NCI-H82 (cell line): ENCODE data around the gene SMC4.
"Not testable (repeated sequence)": the region's sequence is repeated elsewhere in the genome, so short reads cannot be mapped to it uniquely, and the experiment has no call there.

ENCODE experiments used
- DNase-seq: peaks from one replicate; lab custom pipeline; 2025; lab: John Stamatoyannopoulos, UW

The SMC4 gene

DNA sequence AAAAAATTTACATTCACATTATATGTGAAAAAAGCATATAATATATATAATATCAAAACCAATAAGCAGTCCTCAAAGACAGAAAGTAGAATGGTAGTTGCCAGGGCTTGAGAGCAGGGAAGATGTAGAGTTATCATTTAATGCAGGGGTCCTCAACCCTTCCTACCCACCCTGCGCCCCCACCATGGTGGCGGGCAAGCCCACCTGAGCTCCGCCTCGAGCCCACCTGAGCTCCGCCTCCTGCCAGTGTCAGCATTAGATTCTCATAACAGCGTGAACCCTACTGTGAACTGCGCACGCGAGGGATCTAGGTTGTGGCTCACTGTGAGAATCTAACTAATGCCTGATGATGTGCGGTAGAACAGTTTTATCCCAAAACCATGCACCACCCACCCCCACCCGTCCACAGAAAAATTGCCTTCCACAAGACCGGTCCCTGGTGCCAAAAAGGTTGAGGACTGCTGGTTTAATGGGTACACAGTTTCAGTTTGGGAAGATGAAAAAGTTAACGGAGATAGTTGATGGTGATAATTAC lies 47.1 kb downstream of the SMC4 start:
- no peak for DNase-seq

GRCh38 chr3:160447544-160447943 lies 48.1 kb downstream of the SMC4 start:
- no peak for DNase-seq

- DNase-seq: no peak
Measured at GRCh38 chr3:160448845-160449635, 49.6 kb downstream of the SMC4 start.

GRCh38 chr3:160449636-160450598 lies 50.5 kb downstream of the SMC4 start, which contains the start of gene TRIM59:
Gene TRIM59 (minus strand): TSS chr3:160449786. CDS start chr3:160439183, 10,603 bp downstream.
- DNase-seq: no peak

GRCh38 chr3:160450846-160451245 lies 51.4 kb downstream of the SMC4 start:
- DNase-seq: no peak

- DNase-seq: no peak
Measured at GRCh38 chr3:160451602-160452001, 52.2 kb downstream of the SMC4 start.

GRCh38 chr3:160452251-160452650 lies 52.8 kb downstream of the SMC4 start:
- DNase-seq: not testable (repeated sequence)

DNA sequence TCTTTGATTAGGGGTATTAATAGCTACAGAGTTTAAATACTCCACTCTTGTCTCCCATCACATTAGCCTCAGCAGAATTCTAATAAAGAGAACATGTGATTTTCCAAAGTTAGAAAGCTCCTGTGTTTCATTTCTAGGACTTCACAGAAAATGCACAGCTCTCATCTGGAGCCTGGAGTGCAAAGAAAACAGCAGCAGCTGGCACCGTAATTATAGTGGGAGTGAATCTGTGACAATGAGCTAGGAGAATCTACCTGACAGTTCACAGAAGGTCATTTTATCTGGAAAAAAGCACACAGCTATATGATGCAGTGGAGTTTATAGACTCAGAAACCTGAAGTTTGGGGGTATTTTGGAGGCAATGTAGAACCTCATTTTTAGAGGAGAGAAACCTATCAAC lies 55.5 kb downstream of the SMC4 start:
- peak; percentile 90 for DNase-seq

DNA sequence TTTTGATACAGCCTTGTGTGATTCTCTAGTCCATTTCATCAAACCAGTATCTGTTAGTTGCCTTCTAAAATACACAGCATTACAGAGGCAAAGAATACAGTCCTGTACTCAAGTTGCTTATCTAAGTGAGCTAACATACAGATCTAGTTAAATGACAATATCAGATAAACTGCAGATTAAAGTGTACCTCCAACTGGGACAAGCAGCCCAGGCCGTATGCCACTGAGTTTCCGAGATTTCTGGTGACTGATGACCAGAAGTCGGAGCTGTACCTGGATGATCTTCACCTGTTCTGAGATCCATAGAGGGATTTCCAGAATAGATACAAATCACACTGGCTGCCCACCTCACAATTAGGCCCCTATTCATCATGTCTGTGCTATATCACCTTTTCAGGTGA lies 56.4 kb downstream of the SMC4 start:
- peak; percentile 71 for DNase-seq

- DNase-seq: peak; percentile 98
Measured at GRCh38 chr3:160458151-160458550, 58.7 kb downstream of the SMC4 start.

DNA sequence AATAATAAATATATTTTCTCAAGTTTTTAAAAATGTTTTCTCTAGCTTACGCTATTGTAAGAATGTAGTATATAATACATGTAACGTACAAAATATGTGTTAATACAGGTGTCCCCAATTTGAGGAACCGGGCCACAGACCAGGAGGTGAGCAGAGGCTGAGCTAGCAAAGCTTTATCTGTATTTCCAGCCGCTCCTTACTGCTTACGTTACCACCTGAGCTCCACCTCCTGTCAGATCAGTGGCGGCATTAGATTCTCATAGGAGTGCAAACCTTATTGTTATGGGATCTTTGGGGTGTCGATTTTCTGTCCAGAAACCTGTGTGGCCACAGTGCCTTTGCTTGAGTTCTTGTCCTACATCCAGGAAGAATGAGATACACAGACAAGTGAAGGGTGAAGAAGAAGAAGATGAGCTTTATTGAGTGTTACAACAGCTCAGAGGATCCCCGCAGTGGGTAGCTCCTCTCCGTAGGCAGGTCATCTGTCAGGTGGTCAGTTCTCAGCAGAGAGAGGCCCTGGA lies 60.1 kb downstream of the SMC4 start:
- DNase-seq: no peak

- DNase-seq: no peak
Measured at GRCh38 chr3:160460033-160460432, 60.6 kb downstream of the SMC4 start.

DNA sequence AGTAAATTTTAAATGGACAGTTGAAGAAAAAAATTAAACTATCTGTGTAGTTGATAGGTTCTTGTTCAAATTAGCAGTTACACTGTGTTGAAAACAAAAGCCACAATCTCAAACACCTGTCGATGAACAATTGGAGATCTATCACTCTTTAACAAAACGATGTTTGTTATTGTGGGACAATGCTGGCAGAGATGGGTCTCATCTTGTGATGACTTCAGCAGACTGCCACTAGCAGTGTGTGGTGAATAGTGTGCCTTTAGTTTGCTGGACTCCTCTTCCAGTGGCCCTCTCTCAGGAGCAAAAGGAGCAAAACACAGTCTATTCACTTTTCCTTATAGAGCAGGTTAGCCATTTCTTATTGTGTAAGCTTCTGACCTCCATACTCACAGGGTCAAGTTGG lies 64.9 kb downstream of the SMC4 start:
- DNase-seq: no peak

GRCh38 chr3:160464971-160465370 lies 65.5 kb downstream of the SMC4 start:
- no peak for DNase-seq

DNA sequence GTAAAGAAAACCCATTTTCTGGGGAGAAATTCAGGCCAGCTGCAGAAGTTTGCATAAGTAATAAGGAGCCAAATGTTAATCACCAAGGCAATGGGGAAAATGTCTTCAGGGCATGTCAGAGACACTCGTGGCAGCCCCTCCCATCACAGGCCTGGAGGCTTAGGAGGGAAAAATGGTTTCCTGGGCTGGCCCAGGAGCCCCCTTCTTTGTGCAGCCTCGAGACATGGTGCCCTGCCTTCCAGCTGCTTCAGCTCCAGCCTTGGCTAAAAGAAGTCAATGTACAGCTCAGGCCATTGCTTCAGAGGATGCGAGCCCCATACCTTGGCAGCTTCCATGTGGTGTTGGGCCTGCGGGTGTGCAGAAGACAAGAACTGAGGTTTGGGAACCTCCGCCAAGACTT lies 70.7 kb downstream of the SMC4 start:
- no peak for DNase-seq

- no peak for DNase-seq
Measured at GRCh38 chr3:160471892-160472291, 72.4 kb downstream of the SMC4 start.

DNA sequence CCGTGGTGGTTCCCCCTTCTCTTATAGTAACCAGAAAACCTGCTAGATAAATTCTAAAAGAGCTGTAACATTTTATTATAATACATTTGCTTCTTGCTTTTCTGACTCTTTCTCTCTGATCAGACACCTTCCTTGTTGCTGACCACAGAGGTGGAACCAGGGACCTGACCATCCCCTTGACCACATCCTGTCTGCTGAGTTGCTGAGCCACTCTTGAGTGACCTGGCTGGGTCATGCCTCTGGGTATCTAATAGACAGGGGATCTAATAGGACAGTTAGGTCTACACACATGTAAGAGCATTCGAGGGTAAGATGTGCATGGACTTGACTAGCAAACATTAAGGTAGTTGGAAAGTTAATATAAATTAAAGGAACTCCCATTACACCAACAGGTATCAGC lies 72.9 kb downstream of the SMC4 start:
- DNase-seq: no peak

- no peak for DNase-seq
Measured at GRCh38 chr3:160473221-160473620, 73.8 kb downstream of the SMC4 start.

GRCh38 chr3:160473978-160474377 lies 74.5 kb downstream of the SMC4 start:
- DNase-seq: no peak

GRCh38 chr3:160474416-160474838 lies 75.0 kb downstream of the SMC4 start:
- no peak for DNase-seq

- DNase-seq: no peak
Measured at GRCh38 chr3:160475153-160475552, 75.7 kb downstream of the SMC4 start.

DNA sequence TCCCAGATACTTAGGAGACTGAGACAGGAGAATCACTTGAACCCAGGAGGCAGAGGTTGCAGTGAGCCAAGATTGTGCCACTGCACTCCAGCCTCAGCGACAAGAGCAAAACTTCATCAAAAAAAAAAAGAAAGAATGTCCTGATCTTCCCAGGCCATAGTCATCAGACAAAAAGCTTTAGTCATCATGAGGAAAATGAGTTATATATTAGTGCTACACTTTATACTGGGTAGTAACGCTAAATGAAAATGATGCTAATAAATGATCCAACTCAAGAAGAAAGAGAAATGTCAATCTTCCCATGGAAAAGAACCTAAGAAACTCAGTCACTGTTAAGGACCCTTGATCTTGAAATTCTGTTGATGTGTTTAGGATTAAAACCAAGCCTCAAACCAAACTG lies 76.4 kb downstream of the SMC4 start:
- DNase-seq: no peak
